Measurements from ENCODE around the gene TUBB3. TPM values are rescaled to one million over a fixed set of nuclear protein-coding genes. Genes with fewer than 3 reads are reported as not detected.

The TUBB3 gene
- total and polyA plus RNA-seq, 2 of the 8 experiments (the other 6 are each of a cell fraction or from before 2014, with no cell fraction given) = 275 to 393 TPM

DNA sequence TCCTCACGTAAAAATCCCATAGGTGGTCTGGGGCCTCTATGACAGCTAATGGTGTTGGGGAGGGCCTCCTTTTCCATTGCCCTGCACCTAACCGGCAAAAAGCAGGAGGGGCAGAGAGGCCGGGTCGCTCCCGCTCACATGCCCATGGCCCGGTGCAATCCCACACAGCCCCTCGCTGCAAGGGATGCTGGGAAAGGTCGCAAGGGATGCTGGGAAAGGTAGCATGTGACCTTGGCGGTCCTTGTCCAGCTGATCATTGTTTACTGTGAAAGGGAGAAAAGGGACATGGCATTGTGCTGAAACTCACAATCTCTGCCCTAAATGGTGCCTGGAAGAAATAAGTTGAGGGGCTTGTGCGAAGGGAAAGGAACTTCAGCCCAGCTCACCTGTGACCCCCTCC lies 35.5 kb downstream of the TUBB3 start:
- Histone ChIP-seq H3K27ac (ENCODE audit: low read depth, low read length) (no peak overlapping the region), H4K20me1 (replicated peaks in 1 of 2; ENCODE audit: control insufficient read depth in 1 of 2, insufficient read depth in 2 of 2, low read length in 2 of 2) (peaks cover 3 to 7% of the 10 kb centered on the region in 2 experiments), H3K18ac (ENCODE audit: extremely low read depth, low read length) (no peak overlapping the region), H2AFZ (ENCODE audit: low read length) (no peak overlapping the region), H3K79me1 (ENCODE audit: low read depth, low read length) (no peaks in the 10 kb centered on the region), H3K14ac (ENCODE audit: insufficient read length) (no peak overlapping the region), H3K4me2 (ENCODE audit: insufficient read depth in 1 of 2, low read depth in 2 of 2, low read length in 2 of 2) (no peak overlapping the region), H3K27me3 (replicated peaks in 1 of 4; ENCODE audit: control insufficient read depth in 3 of 4, extremely low read depth in 1 of 4, insufficient read depth in 3 of 4, low read length in 3 of 4) (no peaks in the 10 kb centered on the region), H3K79me2 (ENCODE audit: control insufficient read depth in 1 of 2, insufficient read depth in 2 of 2, low read length in 2 of 2) (no peaks in the 10 kb centered on the region), H2AK5ac (ENCODE audit: low read depth, low read length) (no peak overlapping the region), H2BK20ac (ENCODE audit: low read length) (no peak overlapping the region), H4K5ac (ENCODE audit: insufficient read length, low read depth, low read length) (no peak overlapping the region), H4K8ac (ENCODE audit: extremely low read depth, insufficient read depth, low read length) (no peak overlapping the region), H3K4me1 (replicated peaks in 1 of 4; ENCODE audit: control insufficient read depth in 3 of 4, insufficient read depth in 4 of 4, low read length in 3 of 4) (peaks cover 0 to 3% (median 0%) of the 10 kb centered on the region in 4 experiments; a peak in 4 of 7 replicates), H2BK120ac (replicated peaks; ENCODE audit: low read depth, low read length) (no peak overlapping the region), H3K9me3 (ENCODE audit: insufficient read depth in 2 of 2, low read depth in 1 of 2, low read length in 1 of 2) (no peaks in the 10 kb centered on the region), H3K23me2 (ENCODE audit: low read depth, low read length) (no peaks in the 10 kb centered on the region), H3K56ac (replicated peaks; ENCODE audit: insufficient read length, low read depth, low read length) (no peak overlapping the region), H2BK5ac (ENCODE audit: low read depth, low read length) (no peak overlapping the region), H4K91ac (replicated peaks; ENCODE audit: insufficient read length, low read length) (no peak overlapping the region), H2BK12ac (ENCODE audit: low read depth, low read length) (no peak overlapping the region), H3K9ac (replicated peaks in 1 of 4; ENCODE audit: extremely low read depth in 1 of 4, low read depth in 3 of 4, low read length in 3 of 4) (no peak overlapping the region), H2BK15ac (ENCODE audit: low read length) (no peak overlapping the region), H3K4me3 (ENCODE audit: extremely low read depth in 1 of 4, insufficient read depth in 2 of 4, low read depth in 3 of 4, low read length in 4 of 4) (no peak overlapping the region), H3K4ac (replicated peaks; ENCODE audit: insufficient read length, low read depth, low read length) (no peak overlapping the region), H3K36me3 (ENCODE audit: control insufficient read depth in 2 of 4, insufficient read depth in 4 of 4, low read length in 3 of 4) (peaks cover 0 to 5% (median 3%) of the 10 kb centered on the region in 4 experiments; a peak in 4 of 8 replicates), H3K23ac (ENCODE audit: insufficient read length) (no peak overlapping the region)
- FAIRE-seq (no peak), DNase-seq (ENCODE audit: low read depth in 1 of 2, low spot score in 2 of 2) (no peak)
- CTCF ChIA-PET (ENCODE audit: partially characterized antibody) = interaction anchor here (1.1 kb wide), 1 partner anchor 10 kb away, joined by 3 read pairs; no protein-coding TSS in a partner anchor
- TF ChIP-seq RBBP5 (IDR thresholded peaks at IDR 0.05; ENCODE audit: borderline replicate concordance, low read depth, low read length) = no peak
- TF ChIP-seq PHF8 (conservative IDR thresholded peaks at IDR 0.05; ENCODE audit: low read depth, low read length) = no peak
- no peak for TF ChIP-seq KDM1A (IDR thresholded peaks at IDR 0.05; ENCODE audit: borderline replicate concordance, low read length)
- no peak for TF ChIP-seq ZNF274 (IDR thresholded peaks at IDR 0.05; ENCODE audit: borderline replicate concordance, extremely low read depth, low read length)
- no peak for TF ChIP-seq CREB1 (IDR thresholded peaks at IDR 0.05)
- no peak for TF ChIP-seq TAF1 (IDR thresholded peaks at IDR 0.05; ENCODE audit: low read depth, low read length)
- TF ChIP-seq SIN3A (conservative IDR thresholded peaks at IDR 0.05 in 1 of 2, IDR thresholded peaks at IDR 0.05 in 1 of 2; ENCODE audit: low read depth in 1 of 2, low read length in 2 of 2) = no peak
- no peak for TF ChIP-seq YY1 (IDR thresholded peaks at IDR 0.05; ENCODE audit: low read depth, low read length)
- no peak for TF ChIP-seq RXRA (IDR thresholded peaks at IDR 0.05; ENCODE audit: insufficient read depth, low read depth, low read length)
- TF ChIP-seq GTF2F1 (IDR thresholded peaks at IDR 0.05; ENCODE audit: borderline replicate concordance, low read depth, low read length) = no peak
- TF ChIP-seq SIRT6 (IDR thresholded peaks at IDR 0.05; ENCODE audit: low read length) = no peak
- no peak for TF ChIP-seq KDM5A (IDR thresholded peaks at IDR 0.05; ENCODE audit: low read length)
- no peak for TF ChIP-seq NANOG (IDR thresholded peaks at IDR 0.05; ENCODE audit: insufficient read depth, low read depth, low read length, poor library complexity, severe bottlenecking)
- TF ChIP-seq CTBP2 (IDR thresholded peaks at IDR 0.05; ENCODE audit: borderline replicate concordance, insufficient read depth, insufficient read length, low read length) = no peak
- 90% methylated on average over 10 of the region's 10 CpGs; no CpG with 5 or more reads in 1 of the 2 experiments for WGBS, 2 experiments (ENCODE audit: extremely low coverage in 1 of 2, insufficient coverage in 1 of 2, insufficient read length in 1 of 2, insufficient replicate concordance in 2 of 2, low coverage in 1 of 2, low lambda C conversion rate in 2 of 2, missing lambda C conversion rate in 1 of 2)
- POLR2A ChIA-PET (ENCODE audit: partially characterized antibody) = interaction anchor here (1.3 to 2.7 kb wide), 2 partner anchors 14 to 36 kb away, joined by 3 to 17 read pairs; partner anchors contain the start of gene TUBB3
